Measurements from ENCODE around the gene TMEM234. TPM values are rescaled to one million over a fixed set of nuclear protein-coding genes. Genes with fewer than 3 reads are reported as not detected.

Gene TMEM234
- total RNA-seq, 2 experiments from 2014 or later = 9.2 to 12.0 TPM

GRCh38 chr1:32194984-32195383 lies 27.2 kb downstream of the TMEM234 start:
- ChIA-PET CTCF (no interaction called here), POLR2A (no interaction called here)

GRCh38 chr1:32192220-32192948 lies 29.8 kb downstream of the TMEM234 start:
- CTCF ChIA-PET = interaction anchor here (0.6 kb wide), 1 partner anchor 45 kb away, joined by 3 read pairs; no protein-coding TSS in a partner anchor
- POLR2A ChIA-PET = interaction anchor here (1.6 to 2.2 kb wide), 2 partner anchors 8 to 12 kb away, joined by 3 to 7 read pairs; partner anchors contain the start of genes CCDC28B and TXLNA

- CTCF ChIA-PET = no interaction called here
- POLR2A ChIA-PET = interaction anchor here (0.7 kb wide), 1 partner anchor 70 kb away, joined by 4 read pairs; no protein-coding TSS in a partner anchor
Measured at GRCh38 chr1:32187850-32188249, 34.3 kb downstream of the TMEM234 start.

- ChIA-PET CTCF (interaction anchor here (0.7 to 1.6 kb wide), 2 partner anchors 9 to 30 kb away, joined by 3 read pairs; no protein-coding TSS in a partner anchor), POLR2A (no interaction called here)
Measured at GRCh38 chr1:32186491-32186890, 35.7 kb downstream of the TMEM234 start.

GRCh38 chr1:32186077-32186476 lies 36.1 kb downstream of the TMEM234 start:
- CTCF ChIA-PET = interaction anchor here (1.6 to 2.1 kb wide), 2 partner anchors 12 to 30 kb away, joined by 3 to 8 read pairs; no protein-coding TSS in a partner anchor
- POLR2A ChIA-PET = no interaction called here

- POLR2A ChIA-PET = interaction anchor here (0.6 kb wide), 1 partner anchor 57 kb away, joined by 4 read pairs; no protein-coding TSS in a partner anchor
- CTCF ChIA-PET = interaction anchor here (1.0 to 2.1 kb wide), 2 partner anchors 13 to 49 kb away, joined by 3 to 8 read pairs; no protein-coding TSS in a partner anchor
Measured at GRCh38 chr1:32184650-32185049, 37.5 kb downstream of the TMEM234 start.

GRCh38 chr1:32182060-32182459 lies 40.1 kb downstream of the TMEM234 start:
- ChIA-PET CTCF (interaction anchor here (0.8 to 0.9 kb wide), 2 partner anchors 66 to 74 kb away, joined by 3 read pairs; partner anchors contain the start of gene KPNA6), POLR2A (no interaction called here)

- POLR2A ChIA-PET = interaction anchor here (0.5 kb wide), 1 partner anchor 368 kb away, joined by 7 read pairs; no protein-coding TSS in a partner anchor
- CTCF ChIA-PET = interaction anchor here (0.8 to 2.3 kb wide), 4 partner anchors 16 to 74 kb away, joined by 3 to 6 read pairs (median 3); partner anchors contain the start of gene KPNA6
Measured at GRCh38 chr1:32181563-32181962, 40.6 kb downstream of the TMEM234 start.

GRCh38 chr1:32181065-32181464 lies 41.1 kb downstream of the TMEM234 start:
- ChIA-PET CTCF (interaction anchor here (1.0 to 2.3 kb wide), 2 partner anchors 16 to 37 kb away, joined by 3 to 6 read pairs; no protein-coding TSS in a partner anchor), POLR2A (interaction anchor here (0.5 to 2.1 kb wide), 4 partner anchors 12 to 368 kb away, joined by 6 to 10 read pairs (median 7); partner anchors contain the start of gene CCDC28B)

- ChIA-PET CTCF (interaction anchor here (1.0 to 2.3 kb wide), 2 partner anchors 17 to 36 kb away, joined by 3 to 6 read pairs; no protein-coding TSS in a partner anchor), POLR2A (interaction anchor here (0.9 to 2.1 kb wide), 11 partner anchors 12 to 214 kb away, joined by 3 to 17 read pairs (median 5); partner anchors contain the start of genes BSDC1, CCDC28B, KPNA6 and TMEM39B)
Measured at GRCh38 chr1:32180186-32181060, 41.7 kb downstream of the TMEM234 start.

- CTCF ChIA-PET = interaction anchor here (2.3 kb wide), 1 partner anchor 18 kb away, joined by 6 read pairs; no protein-coding TSS in a partner anchor
- POLR2A ChIA-PET = interaction anchor here (0.8 to 2.1 kb wide), 11 partner anchors 13 to 215 kb away, joined by 3 to 17 read pairs (median 4); partner anchors contain the start of genes BSDC1, CCDC28B, KPNA6 and TMEM39B
Measured at GRCh38 chr1:32179443-32180185, 42.5 kb downstream of the TMEM234 start, which contains the start of gene TXLNA. TXLNA (plus strand) TSS chr1:32179675; CDS start chr1:32180346, 671 bp downstream.

GRCh38 chr1:32179193-32179442 lies 43.0 kb downstream of the TMEM234 start:
- POLR2A ChIA-PET = interaction anchor here (0.8 to 2.1 kb wide), 7 partner anchors 14 to 106 kb away, joined by 3 to 17 read pairs (median 6); partner anchors contain the start of genes CCDC28B, KPNA6 and TMEM39B
- CTCF ChIA-PET = no interaction called here

GRCh38 chr1:32178380-32179192 lies 43.6 kb downstream of the TMEM234 start:
- ChIA-PET CTCF (interaction anchor here (1.0 kb wide), 1 partner anchor 54 kb away, joined by 3 read pairs; no protein-coding TSS in a partner anchor), POLR2A (interaction anchor here (0.8 to 2.1 kb wide), 5 partner anchors 14 to 106 kb away, joined by 3 to 17 read pairs (median 6); partner anchors contain the start of genes KPNA6 and TMEM39B)

- ChIA-PET CTCF (interaction anchor here (0.7 kb wide), 1 partner anchor 86 kb away, joined by 3 read pairs; no protein-coding TSS in a partner anchor), POLR2A (no interaction called here)
Measured at GRCh38 chr1:32172621-32173245, 49.4 kb downstream of the TMEM234 start.

- CTCF ChIA-PET = no interaction called here
- POLR2A ChIA-PET = no interaction called here
Measured at GRCh38 chr1:32170991-32171390, 51.2 kb downstream of the TMEM234 start.

Measured in activated CD8-positive, alpha-beta memory T cell treated with anti-CD3 and anti-CD28 coated beads for 36 hours (primary cell).